SU-DHL-6 (cell line): ENCODE data around the gene LASP1.

Experiments used
- H2AFZ ChIP-seq: fragments of 200-600 bp; sonication (generic); 2 replicates; pipeline ENCODE4 v1.6.1; 2014; ENCODE audit warnings: low read depth, mild to moderate bottlenecking, moderate library complexity, mixed read lengths, antibody characterized with exemption, low read length; ENCODE audit not compliant: severe bottlenecking
- H3F3A ChIP-seq: fragments of 200-600 bp; shearing (Covaris generic); 2 replicates; pipeline ENCODE4 v1.6.0; 2016; ENCODE audit warnings: antibody characterized with exemption, mild to moderate bottlenecking; ENCODE audit not compliant: insufficient read depth
- H3K27ac ChIP-seq: fragments of 200-600 bp; sonication (generic); 2 replicates; pipeline ENCODE4 v1.5.1; 2016; ENCODE audit warnings: low read depth, mild to moderate bottlenecking, low read length, moderate library complexity, mixed read lengths
- H3K27me3 ChIP-seq: fragments of 200-600 bp; sonication (generic), shearing (Covaris generic); 2 replicates; pipeline ENCODE4 v1.6.0; 2014; ENCODE audit warnings: mild to moderate bottlenecking, low read length
- H3K36me3 ChIP-seq: fragments of 200-600 bp; sonication (generic); 2 replicates; pipeline ENCODE4 v1.6.1; 2014; ENCODE audit warnings: mild to moderate bottlenecking, low read length, mixed read lengths
- H3K4me2 ChIP-seq: fragments of 300-600, 200-600 bp; shearing (Covaris generic), sonication (generic); 2 replicates; pipeline ENCODE4 v1.6.0; 2014; ENCODE audit warnings: low read length, low read depth, mild to moderate bottlenecking; ENCODE audit not compliant: poor library complexity, severe bottlenecking
- H3K4me3 ChIP-seq: fragments of 200-600 bp; sonication (generic); 2 replicates; pipeline ENCODE4 v1.5.1; 2014; ENCODE audit warnings: antibody characterized with exemption, low read length, mild to moderate bottlenecking, mixed read lengths; ENCODE audit not compliant: insufficient read depth, poor library complexity, severe bottlenecking
- H3K79me2 ChIP-seq: fragments of 200-600 bp; sonication (generic); 2 replicates; pipeline ENCODE4 v1.6.1; 2014; ENCODE audit warnings: mild to moderate bottlenecking, low read length, moderate library complexity; ENCODE audit not compliant: insufficient read depth
- H3K9ac ChIP-seq: fragments of 200-600 bp; sonication (generic); 2 replicates; pipeline ENCODE4 v1.7.0; 2014; ENCODE audit warnings: mild to moderate bottlenecking, low read length
- H3K9me2 ChIP-seq: fragments of 200-600 bp; sonication (generic); replicated peaks from 2 replicates; pipeline ENCODE4 v1.6.1; 2014; ENCODE audit warnings: low read length; ENCODE audit not compliant: insufficient read depth
- H3K9me3 ChIP-seq: fragments of 200-600 bp; sonication (generic); 2 replicates; pipeline ENCODE4 v1.6.1; 2014; ENCODE audit warnings: low read length, mixed read lengths; ENCODE audit not compliant: insufficient read depth
- H4K20me1 ChIP-seq: fragments of 200-600 bp; sonication (generic); 2 replicates; pipeline ENCODE4 v1.6.1; 2014; ENCODE audit warnings: low read depth, mild to moderate bottlenecking, antibody characterized with exemption, low read length, moderate library complexity, mixed read lengths
- CTCF ChIP-seq: fragments of 200-600 bp; sonication (generic); IDR thresholded peaks from one replicate; pipeline ENCODE4 v1.5.1; 2017; ENCODE audit warnings: antibody characterized with exemption, mild to moderate bottlenecking, low read length, moderate library complexity; ENCODE audit not compliant: insufficient read depth, poor library complexity, severe bottlenecking
- EZH2phosphoT487 ChIP-seq: fragments of 200-600 bp; sonication (generic), shearing (Covaris generic); conservative IDR thresholded peaks from 2 replicates; pipeline ENCODE4 v1.6.1; 2018; ENCODE audit warnings: mild to moderate bottlenecking, antibody characterized with exemption, low read length, moderate library complexity, mixed read lengths

Gene LASP1

DNA sequence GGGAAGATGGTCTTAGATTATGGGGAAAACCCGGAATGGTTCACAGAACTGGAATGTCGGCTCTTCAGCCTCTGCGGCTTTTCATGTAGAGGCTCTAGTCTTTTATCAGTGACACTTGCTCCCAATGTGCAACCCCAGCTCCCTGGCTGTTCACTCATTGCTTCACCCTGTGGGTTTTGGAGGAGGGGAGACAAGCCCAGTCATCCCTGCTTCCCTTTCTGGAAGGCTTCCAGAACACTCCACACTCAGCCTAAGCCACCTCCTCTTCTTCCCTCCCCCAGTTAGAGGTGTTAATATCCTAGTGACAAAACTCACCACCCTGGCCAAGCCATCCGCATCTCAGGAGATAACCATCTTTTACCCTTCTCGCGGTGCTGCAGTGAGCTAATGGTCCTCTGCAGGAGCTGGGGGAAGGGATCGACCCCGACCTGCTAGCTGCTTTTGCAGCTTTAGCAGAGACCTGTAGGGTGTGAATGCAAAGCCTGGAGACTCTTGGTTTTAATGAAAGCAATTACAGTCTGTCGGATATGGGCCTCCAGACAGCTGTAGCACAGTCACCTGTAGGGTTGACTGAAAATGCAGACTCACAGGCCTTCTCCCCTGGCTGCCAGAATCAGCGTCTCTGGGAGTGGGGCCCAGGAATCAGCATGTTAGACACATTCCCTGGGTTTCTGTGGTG is 31.3 kb downstream of the LASP1 start:
- no peak overlapping the region for H3K9ac ChIP-seq
- H3K27me3 ChIP-seq, result no peaks in the 10 kb centered on the region
- no peak overlapping the region for H3K27ac ChIP-seq
- no peak overlapping the region for H3K4me2 ChIP-seq
- H3K9me3 ChIP-seq, result no peaks in the 10 kb centered on the region
- H2AFZ ChIP-seq, result no peak overlapping the region
- peaks cover 13% of the 10 kb centered on the region; the same call in 1 of the 2 replicates for H3K36me3 ChIP-seq
- no peaks in the 10 kb centered on the region for H3K9me2 ChIP-seq
- TF ChIP-seq CTCF (no peak), EZH2phosphoT487 (no peak)
- H3K79me2 ChIP-seq, result peaks cover 12% of the 10 kb centered on the region; the same call in 1 of the 2 replicates
- no peaks in the 10 kb centered on the region for H4K20me1 ChIP-seq
- no peak overlapping the region for H3K4me3 ChIP-seq
- peaks cover 8% of the 10 kb centered on the region; the same call in 1 of the 2 replicates for H3F3A ChIP-seq

GRCh38 chr17:38903404-38903803 is 33.5 kb downstream of the LASP1 start:
- Histone ChIP-seq H4K20me1 (no peaks in the 10 kb centered on the region), H3F3A (0 out of 2 replicates have a peak, but pooled peaks cover 3% of the 10 kb centered on the region), H3K4me2 (no peak overlapping the region), H3K9ac (no peak overlapping the region), H3K9me3 (no peaks in the 10 kb centered on the region), H3K27me3 (no peaks in the 10 kb centered on the region), H2AFZ (no peak overlapping the region), H3K9me2 (no peaks in the 10 kb centered on the region), H3K27ac (no peak overlapping the region), H3K4me3 (no peak overlapping the region), H3K36me3 (peaks cover 13% of the 10 kb centered on the region; the same call in 1 of the 2 replicates), H3K79me2 (peaks cover 16% of the 10 kb centered on the region; the same call in 1 of the 2 replicates)
- TF ChIP-seq CTCF, result no peak
- no peak for TF ChIP-seq EZH2phosphoT487

DNA sequence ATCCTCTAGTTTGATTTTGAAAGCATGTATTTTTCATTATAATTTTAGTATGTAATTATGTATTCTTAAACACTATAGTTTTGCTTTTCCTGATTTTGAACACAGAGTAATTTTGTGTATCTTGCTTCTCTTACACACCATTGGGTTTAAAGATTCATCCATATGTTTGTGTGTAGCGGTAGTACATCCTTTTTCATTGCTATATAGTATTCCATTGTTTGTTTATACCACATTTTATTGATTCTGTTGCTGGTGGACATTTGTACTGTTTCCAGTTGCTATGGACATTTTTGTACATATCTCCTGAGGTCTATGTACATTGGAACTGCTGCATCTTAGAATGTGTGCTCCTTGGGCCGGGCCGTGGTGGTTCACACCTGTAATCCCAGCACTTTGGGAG is 35.0 kb downstream of the LASP1 start:
- no peaks in the 10 kb centered on the region for H3K27me3 ChIP-seq
- no peaks in the 10 kb centered on the region for H3K9me2 ChIP-seq
- peaks cover 13% of the 10 kb centered on the region; the same call in 1 of the 2 replicates for H3K36me3 ChIP-seq
- no peak overlapping the region for H3K4me2 ChIP-seq
- H3K9ac ChIP-seq, result no peak overlapping the region
- H3F3A ChIP-seq, result no peaks in the 10 kb centered on the region
- no peak overlapping the region for H3K4me3 ChIP-seq
- peaks cover 16% of the 10 kb centered on the region; the same call in 1 of the 2 replicates for H3K79me2 ChIP-seq
- H4K20me1 ChIP-seq, result no peaks in the 10 kb centered on the region
- no peak overlapping the region for H2AFZ ChIP-seq
- no peak overlapping the region for H3K27ac ChIP-seq
- no peaks in the 10 kb centered on the region for H3K9me3 ChIP-seq
- TF ChIP-seq CTCF (no peak), EZH2phosphoT487 (no peak)
